ENCODE results near the gene ANKHD1. TPM values are rescaled to one million over a fixed set of nuclear protein-coding genes. Genes with fewer than 3 reads are reported as not detected.

The ANKHD1 gene
- total and polyA plus RNA-seq, 9 of the 15 experiments (the other 6 are each of a cell fraction or from before 2014, with no cell fraction given) = 38.9 to 138 (median 78.7) TPM

GRCh38 chr5:140547508-140548299 lies 146.1 kb downstream of the ANKHD1 start, which contains the start of gene EIF4EBP3 (continued):
- TF ChIP-seq MNT (conservative IDR thresholded peaks at IDR 0.05) = peak; percentile 100
- TF ChIP-seq TOE1 (IDR thresholded peaks at IDR 0.05; ENCODE audit: borderline replicate concordance) = peak; percentile 55; the same call in 1 of the 2 replicates
- 0 out of 2 replicates have a peak, but pooled peaks have one; percentile 8 for TF ChIP-seq TOE1 (CRISPR knock-in tag; IDR thresholded peaks at IDR 0.05; ENCODE audit: borderline replicate concordance, low read depth)
- TF ChIP-seq, protein P1, sequence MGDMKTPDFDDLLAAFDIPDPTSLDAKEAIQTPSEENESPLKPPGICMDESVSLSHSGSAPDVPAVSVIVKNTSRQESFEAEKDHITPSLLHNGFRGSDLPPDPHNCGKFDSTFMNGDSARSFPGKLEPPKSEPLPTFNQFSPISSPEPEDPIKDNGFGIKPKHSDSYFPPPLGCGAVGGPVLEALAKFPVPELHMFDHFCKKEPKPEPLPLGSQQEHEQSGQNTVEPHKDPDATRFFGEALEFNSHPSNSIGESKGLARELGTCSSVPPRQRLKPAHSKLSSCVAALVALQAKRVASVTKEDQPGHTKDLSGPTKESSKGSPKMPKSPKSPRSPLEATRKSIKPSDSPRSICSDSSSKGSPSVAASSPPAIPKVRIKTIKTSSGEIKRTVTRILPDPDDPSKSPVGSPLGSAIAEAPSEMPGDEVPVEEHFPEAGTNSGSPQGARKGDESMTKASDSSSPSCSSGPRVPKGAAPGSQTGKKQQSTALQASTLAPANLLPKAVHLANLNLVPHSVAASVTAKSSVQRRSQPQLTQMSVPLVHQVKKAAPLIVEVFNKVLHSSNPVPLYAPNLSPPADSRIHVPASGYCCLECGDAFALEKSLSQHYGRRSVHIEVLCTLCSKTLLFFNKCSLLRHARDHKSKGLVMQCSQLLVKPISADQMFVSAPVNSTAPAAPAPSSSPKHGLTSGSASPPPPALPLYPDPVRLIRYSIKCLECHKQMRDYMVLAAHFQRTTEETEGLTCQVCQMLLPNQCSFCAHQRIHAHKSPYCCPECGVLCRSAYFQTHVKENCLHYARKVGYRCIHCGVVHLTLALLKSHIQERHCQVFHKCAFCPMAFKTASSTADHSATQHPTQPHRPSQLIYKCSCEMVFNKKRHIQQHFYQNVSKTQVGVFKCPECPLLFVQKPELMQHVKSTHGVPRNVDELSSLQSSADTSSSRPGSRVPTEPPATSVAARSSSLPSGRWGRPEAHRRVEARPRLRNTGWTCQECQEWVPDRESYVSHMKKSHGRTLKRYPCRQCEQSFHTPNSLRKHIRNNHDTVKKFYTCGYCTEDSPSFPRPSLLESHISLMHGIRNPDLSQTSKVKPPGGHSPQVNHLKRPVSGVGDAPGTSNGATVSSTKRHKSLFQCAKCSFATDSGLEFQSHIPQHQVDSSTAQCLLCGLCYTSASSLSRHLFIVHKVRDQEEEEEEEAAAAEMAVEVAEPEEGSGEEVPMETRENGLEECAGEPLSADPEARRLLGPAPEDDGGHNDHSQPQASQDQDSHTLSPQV (IDR thresholded peaks at IDR 0.05) = peak; percentile 93
- TF ChIP-seq SAP30 (IDR thresholded peaks at IDR 0.05; ENCODE audit: borderline replicate concordance, insufficient read depth, low read depth, low read length, poor library complexity, severe bottlenecking) = peak; percentile 90
- peak; percentile 72 for TF ChIP-seq CXXC5 (CRISPR knock-in tag; IDR thresholded peaks at IDR 0.05)
- TF ChIP-seq TFAP4 (CRISPR knock-in tag; IDR thresholded peaks at IDR 0.05; ENCODE audit: borderline replicate concordance) = peak; percentile 93
- no peak for TF ChIP-seq ETV6 (IDR thresholded peaks at IDR 0.05; ENCODE audit: borderline replicate concordance in 1 of 2, low read depth in 2 of 2, low read length in 1 of 2)
- 0 out of 2 replicates have a peak, but pooled peaks have one; percentile 62 for TF ChIP-seq ETV6 (CRISPR knock-in tag; IDR thresholded peaks at IDR 0.05; ENCODE audit: borderline replicate concordance)
- no peak; the same call in 1 of the 2 replicates for TF ChIP-seq NFRKB (IDR thresholded peaks at IDR 0.05; ENCODE audit: low read depth)
- peak; percentile 54 for TF ChIP-seq ZBTB33 (CRISPR knock-in tag; IDR thresholded peaks at IDR 0.05)
- TF ChIP-seq ZBTB43 (CRISPR knock-in tag; IDR thresholded peaks at IDR 0.05) = peak; percentile 45; the same call in 1 of the 2 replicates
- TF ChIP-seq E2F3 (CRISPR knock-in tag; IDR thresholded peaks at IDR 0.05) = no peak
